PFSK-1 (cell line): Measurements from ENCODE around the gene RFC2.

Source experiments
- FOXP2 ChIP-seq: optimal IDR thresholded peaks from 2 replicates; pipeline ENCODE3; 2011; ENCODE audit warnings: borderline replicate concordance, control low read depth, inconsistent platforms; ENCODE audit not compliant: insufficient read depth; ENCODE audit errors: extremely low read length, extremely low read depth
- POLR2AphosphoS5 ChIP-seq: IDR thresholded peaks from 2 replicates; pipeline ENCODE4 v1.6.1; 2012; ENCODE audit warnings: low read depth, mild to moderate bottlenecking, control low read depth, low read length, moderate library complexity
- REST ChIP-seq, 2 experiments: IDR thresholded peaks; 2 replicates each; pipeline versions ENCODE4 v1.6.1 to v1.8.0; 2011 to 2012; ENCODE audit warnings: low read depth in 2 of 2, low read length in 2 of 2, control low read depth in 1 of 2, inconsistent platforms in 1 of 2, mild to moderate bottlenecking in 1 of 2, moderate library complexity in 1 of 2; ENCODE audit not compliant: insufficient read depth in 1 of 2
- SIN3A ChIP-seq: IDR thresholded peaks from 2 replicates; pipeline ENCODE4 v1.6.1; 2012; ENCODE audit warnings: mild to moderate bottlenecking, low read length, moderate library complexity, borderline replicate concordance; ENCODE audit not compliant: insufficient read depth
- TAF1 ChIP-seq: IDR thresholded peaks from 2 replicates; pipeline ENCODE4 v1.6.1; 2012; ENCODE audit warnings: low read length, control low read depth, borderline replicate concordance; ENCODE audit not compliant: insufficient read depth

- TF ChIP-seq POLR2AphosphoS5: no peak
- TF ChIP-seq REST (IDR thresholded peaks at IDR 0.05; ENCODE audit: insufficient read depth in 1 of 2, low read depth in 2 of 2, low read length in 2 of 2): no peak
- TF ChIP-seq TAF1: no peak
- TF ChIP-seq FOXP2: no peak
- TF ChIP-seq SIN3A: no peak
These were observed 50.1 kb downstream of the RFC2 start for GRCh38 chr7:74203956-74204618.
